NB4 (cell line): ENCODE data around the gene GPR4.

Experiments
- MYC ChIP-seq: IDR thresholded peaks from 2 replicates; pipeline ENCODE4 v1.6.1; 2011; ENCODE audit warnings: low read depth, low read length
- POLR2A ChIP-seq: IDR thresholded peaks from 2 replicates; pipeline ENCODE4 v1.6.1; 2011; ENCODE audit warnings: mild to moderate bottlenecking; ENCODE audit not compliant: insufficient read length; ENCODE audit errors: extremely low read depth
- TF ChIP-seq, protein P1 (sequence below): IDR thresholded peaks from one replicate; pipeline ENCODE4 v1.5.1; 2012; ENCODE audit warnings: low read depth, low read length

GRCh38 chr19:45547965-45548609 lies 53.9 kb downstream of the GPR4 start:
- TF ChIP-seq, protein P1, sequence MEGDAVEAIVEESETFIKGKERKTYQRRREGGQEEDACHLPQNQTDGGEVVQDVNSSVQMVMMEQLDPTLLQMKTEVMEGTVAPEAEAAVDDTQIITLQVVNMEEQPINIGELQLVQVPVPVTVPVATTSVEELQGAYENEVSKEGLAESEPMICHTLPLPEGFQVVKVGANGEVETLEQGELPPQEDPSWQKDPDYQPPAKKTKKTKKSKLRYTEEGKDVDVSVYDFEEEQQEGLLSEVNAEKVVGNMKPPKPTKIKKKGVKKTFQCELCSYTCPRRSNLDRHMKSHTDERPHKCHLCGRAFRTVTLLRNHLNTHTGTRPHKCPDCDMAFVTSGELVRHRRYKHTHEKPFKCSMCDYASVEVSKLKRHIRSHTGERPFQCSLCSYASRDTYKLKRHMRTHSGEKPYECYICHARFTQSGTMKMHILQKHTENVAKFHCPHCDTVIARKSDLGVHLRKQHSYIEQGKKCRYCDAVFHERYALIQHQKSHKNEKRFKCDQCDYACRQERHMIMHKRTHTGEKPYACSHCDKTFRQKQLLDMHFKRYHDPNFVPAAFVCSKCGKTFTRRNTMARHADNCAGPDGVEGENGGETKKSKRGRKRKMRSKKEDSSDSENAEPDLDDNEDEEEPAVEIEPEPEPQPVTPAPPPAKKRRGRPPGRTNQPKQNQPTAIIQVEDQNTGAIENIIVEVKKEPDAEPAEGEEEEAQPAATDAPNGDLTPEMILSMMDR: no peak
- no peak for TF ChIP-seq POLR2A
- TF ChIP-seq MYC: no peak
